ENCODE measurements around the gene USP25.

- TF ChIP-seq, protein P1, sequence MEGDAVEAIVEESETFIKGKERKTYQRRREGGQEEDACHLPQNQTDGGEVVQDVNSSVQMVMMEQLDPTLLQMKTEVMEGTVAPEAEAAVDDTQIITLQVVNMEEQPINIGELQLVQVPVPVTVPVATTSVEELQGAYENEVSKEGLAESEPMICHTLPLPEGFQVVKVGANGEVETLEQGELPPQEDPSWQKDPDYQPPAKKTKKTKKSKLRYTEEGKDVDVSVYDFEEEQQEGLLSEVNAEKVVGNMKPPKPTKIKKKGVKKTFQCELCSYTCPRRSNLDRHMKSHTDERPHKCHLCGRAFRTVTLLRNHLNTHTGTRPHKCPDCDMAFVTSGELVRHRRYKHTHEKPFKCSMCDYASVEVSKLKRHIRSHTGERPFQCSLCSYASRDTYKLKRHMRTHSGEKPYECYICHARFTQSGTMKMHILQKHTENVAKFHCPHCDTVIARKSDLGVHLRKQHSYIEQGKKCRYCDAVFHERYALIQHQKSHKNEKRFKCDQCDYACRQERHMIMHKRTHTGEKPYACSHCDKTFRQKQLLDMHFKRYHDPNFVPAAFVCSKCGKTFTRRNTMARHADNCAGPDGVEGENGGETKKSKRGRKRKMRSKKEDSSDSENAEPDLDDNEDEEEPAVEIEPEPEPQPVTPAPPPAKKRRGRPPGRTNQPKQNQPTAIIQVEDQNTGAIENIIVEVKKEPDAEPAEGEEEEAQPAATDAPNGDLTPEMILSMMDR (IDR thresholded peaks at IDR 0.05; ENCODE audit: insufficient read depth, low read length): no peak
- TF ChIP-seq POLR2AphosphoS5 (IDR thresholded peaks at IDR 0.05; ENCODE audit: low read depth): no peak
- TF ChIP-seq, protein P2, sequence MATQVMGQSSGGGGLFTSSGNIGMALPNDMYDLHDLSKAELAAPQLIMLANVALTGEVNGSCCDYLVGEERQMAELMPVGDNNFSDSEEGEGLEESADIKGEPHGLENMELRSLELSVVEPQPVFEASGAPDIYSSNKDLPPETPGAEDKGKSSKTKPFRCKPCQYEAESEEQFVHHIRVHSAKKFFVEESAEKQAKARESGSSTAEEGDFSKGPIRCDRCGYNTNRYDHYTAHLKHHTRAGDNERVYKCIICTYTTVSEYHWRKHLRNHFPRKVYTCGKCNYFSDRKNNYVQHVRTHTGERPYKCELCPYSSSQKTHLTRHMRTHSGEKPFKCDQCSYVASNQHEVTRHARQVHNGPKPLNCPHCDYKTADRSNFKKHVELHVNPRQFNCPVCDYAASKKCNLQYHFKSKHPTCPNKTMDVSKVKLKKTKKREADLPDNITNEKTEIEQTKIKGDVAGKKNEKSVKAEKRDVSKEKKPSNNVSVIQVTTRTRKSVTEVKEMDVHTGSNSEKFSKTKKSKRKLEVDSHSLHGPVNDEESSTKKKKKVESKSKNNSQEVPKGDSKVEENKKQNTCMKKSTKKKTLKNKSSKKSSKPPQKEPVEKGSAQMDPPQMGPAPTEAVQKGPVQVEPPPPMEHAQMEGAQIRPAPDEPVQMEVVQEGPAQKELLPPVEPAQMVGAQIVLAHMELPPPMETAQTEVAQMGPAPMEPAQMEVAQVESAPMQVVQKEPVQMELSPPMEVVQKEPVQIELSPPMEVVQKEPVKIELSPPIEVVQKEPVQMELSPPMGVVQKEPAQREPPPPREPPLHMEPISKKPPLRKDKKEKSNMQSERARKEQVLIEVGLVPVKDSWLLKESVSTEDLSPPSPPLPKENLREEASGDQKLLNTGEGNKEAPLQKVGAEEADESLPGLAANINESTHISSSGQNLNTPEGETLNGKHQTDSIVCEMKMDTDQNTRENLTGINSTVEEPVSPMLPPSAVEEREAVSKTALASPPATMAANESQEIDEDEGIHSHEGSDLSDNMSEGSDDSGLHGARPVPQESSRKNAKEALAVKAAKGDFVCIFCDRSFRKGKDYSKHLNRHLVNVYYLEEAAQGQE (IDR thresholded peaks at IDR 0.05; ENCODE audit: insufficient replicate concordance, low read depth): no peak
- TF ChIP-seq GABPA (IDR thresholded peaks at IDR 0.05; ENCODE audit: low read depth): no peak
Observed at GRCh38 chr21:15826147-15826780, 96.5 kb downstream of the USP25 start.
